Stimulated activated CD4-positive, alpha-beta T cell treated with anti-CD3 and anti-CD28 coated beads, Interleukin-15, amount 100 ng/mL, for 24 hours (primary cell): ENCODE data around the gene HSPB7.
"Not testable (repeated sequence)": the region's sequence is repeated elsewhere in the genome, so short reads cannot be mapped to it uniquely, and the experiment has no call there.

Experiments used
- DNase-seq: peaks from one replicate; pipeline ENCODE4 v3.0.0-alpha.2; 2020

HSPB7 gene

DNA sequence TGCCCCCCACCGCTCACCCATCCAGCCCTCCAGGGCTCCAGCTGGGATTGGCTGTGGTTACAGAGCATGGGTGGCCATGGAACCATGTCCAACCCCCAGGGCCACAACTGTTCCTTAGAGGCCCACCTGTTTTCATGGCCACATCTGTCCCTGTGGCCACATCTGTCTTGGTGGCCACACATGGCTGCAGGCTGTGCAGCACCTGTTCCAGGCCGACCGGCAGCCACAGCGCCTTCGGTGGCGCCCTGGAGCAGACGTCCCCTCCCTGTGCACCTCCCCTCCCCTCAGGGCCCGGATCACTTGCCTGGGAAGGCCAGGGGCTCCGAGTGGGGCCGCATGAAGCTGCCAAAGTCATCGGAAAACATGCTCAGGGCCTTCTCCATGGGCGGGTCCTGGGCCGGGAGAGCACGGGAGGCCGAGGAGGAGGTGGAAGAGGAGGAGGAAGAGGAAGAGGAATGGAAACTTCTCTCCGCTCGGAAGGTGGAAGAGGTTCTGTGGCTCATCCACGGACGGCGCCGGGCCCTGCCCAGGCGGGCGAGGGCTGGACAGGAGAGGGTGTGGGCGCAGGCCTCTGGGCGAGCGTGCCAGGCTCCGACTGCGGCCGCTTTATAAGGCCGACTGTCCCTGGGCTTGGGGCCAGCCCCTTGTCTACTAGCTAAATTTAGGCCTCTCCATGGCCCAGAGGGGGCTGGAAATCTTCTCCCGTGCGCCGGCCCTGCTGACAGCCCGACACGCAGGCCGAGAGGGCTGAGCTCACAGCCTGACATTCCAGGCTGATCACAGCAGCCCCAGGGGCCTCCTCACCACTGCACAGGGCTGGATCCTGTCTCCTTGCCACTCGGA lies at the start of gene HSPB7:
HSPB7 (minus strand) TSS at position 583 of the 843 bp plus-strand sequence; CDS start at position 503, 80 bp downstream.
- DNase-seq, result no peak

DNA sequence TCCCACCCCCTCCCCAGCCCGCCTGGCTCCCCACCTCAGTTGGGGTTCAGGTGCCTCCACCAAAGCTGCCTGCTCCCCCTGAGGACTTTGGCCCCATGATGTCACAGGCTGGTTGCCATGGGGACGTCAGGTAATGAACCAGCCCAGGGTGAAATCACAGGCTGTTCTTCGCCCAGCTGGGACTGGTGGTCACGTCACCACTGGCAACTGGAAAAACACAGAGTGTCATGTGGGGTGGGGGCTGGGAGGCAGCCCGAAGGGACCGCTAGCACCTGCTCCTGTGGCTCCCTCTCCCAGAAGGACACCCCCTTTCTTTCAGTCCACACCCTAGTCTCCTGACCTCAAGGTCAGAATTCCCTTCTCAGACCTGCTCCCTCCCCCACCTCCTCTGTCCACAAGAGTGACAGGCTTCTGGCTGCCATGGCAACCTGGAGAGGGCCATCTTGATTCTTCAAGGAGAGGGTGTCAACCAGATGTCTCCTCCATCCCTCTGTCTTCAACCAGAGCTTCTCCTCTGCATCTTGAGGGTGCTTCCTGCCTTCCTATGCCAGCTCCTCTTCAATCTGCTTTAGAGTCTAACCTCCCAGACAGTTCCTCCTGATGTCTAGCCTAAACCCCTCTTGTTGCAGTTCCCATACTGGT lies 49.4 kb upstream of the HSPB7 start:
- DNase-seq, result no peak

DNA sequence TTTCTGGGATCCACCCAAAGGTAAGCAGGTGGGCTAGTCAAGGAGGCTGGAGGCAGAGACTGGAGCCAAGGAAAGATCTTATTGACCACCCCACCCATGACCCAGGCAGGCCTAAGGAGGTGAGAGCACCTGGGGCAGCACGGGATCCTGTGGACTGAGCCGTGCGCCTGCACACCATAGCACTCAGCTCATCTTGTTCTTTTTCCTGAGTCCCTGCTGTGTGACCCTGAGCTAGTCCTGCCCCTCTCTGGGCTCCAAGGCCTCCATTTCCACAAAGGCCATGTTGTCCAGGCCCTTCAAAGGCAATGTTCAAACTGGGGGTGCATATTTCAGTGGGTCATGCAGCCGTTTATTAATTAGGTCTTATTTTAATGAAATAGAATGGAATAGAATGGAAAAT lies 48.4 kb upstream of the HSPB7 start:
- no peak for DNase-seq

DNA sequence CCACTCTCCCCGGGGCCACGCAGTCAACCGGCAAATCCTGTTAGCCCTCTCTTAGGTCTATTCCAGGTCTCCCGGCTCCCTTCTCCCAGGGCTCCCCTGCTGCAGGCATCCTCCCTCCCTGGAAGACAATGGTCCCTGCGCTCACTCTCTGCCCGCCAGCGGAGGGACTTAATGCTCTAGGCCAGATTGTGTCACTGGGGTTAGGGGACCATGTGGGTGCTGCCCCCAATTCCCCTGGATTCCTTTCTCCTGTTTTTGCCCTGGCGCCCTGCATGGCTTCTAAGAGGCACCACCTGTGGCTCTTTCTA lies 47.4 kb upstream of the HSPB7 start:
- DNase-seq, result no peak

DNA sequence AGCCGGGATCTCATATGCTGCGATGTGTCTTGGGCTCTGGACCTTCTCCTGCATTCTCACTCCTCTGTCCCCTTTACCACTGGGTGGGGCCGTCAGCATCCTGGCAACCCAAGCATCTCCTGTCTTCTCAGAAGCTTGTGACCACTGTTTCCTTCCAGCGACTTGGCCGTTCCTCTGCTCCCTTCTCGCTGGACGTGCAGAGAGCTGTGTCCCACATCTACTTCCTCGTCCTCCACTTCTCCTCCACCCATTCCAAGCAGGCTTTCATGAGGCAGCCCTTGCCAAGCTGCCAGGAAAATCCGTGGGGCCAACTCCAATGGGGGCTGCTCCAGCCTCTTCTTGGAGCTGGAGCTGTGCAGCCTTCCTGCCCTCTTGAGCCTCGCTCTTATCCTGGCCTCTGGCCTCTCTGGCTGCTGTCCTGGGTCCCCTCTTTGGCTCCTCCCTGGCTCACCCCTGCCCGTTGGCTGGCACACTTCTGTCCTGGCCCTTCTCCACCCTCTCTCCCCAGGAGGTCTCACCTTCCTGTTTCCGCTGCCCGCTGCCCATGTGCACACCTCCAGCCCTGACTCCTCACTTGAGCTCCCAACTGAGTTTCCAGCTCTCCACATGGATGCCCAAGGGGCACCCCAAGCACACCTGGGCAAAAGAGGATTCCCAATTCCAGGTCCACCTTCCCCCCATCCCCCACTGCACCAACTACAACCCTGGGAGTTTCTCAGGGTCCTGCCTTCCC lies 46.9 kb upstream of the HSPB7 start:
- no peak for DNase-seq

DNA sequence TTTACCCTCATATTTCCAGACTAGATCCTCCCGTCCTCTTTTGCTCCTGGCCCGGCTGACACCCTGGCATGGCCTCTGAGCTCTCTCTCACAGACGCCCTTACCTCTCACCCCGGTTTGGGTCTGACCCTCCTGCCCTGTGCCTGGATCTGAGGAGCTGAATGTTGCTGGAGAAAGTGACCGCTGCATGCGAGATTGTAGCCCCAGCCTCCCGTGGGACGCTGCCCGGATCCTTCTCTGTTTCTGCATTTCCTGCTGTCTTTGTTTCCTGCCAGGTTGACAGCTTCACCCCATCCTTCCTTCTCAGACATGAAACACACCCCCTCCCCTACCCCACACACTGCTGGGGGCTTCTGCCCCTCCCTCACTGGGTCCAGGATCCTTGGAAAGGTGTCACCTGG lies 46.1 kb upstream of the HSPB7 start:
- DNase-seq, result no peak

DNA sequence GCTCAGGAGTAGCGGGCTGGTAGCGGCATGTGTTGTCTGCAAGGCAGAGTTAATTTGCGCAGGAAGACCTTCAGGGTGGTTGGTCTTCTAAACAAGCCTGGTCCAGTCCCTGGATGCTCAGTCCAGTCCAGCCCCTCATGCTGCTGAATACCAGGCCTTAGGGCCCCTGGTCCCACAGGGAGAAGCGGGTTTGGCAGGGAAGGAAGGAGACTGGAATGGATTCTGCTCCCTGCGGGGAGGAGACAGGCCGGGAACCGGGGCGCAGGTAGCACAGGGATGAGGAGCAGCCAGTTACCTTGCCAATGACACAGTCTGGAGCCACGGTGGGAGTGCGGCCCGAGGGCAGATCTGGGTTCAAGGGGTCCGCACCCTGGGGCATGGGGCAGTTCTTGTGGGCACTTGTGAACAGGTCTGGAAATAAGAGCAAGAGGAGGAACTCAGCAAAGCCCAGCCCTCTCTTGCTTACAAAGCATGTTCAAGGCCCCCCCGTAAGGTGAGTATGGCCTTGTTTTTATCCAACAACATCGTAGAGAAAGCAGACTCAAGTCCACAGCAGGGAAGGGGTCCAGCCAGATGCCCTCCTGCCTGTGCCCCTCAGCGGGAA lies 45.5 kb upstream of the HSPB7 start:
- no peak for DNase-seq

DNA sequence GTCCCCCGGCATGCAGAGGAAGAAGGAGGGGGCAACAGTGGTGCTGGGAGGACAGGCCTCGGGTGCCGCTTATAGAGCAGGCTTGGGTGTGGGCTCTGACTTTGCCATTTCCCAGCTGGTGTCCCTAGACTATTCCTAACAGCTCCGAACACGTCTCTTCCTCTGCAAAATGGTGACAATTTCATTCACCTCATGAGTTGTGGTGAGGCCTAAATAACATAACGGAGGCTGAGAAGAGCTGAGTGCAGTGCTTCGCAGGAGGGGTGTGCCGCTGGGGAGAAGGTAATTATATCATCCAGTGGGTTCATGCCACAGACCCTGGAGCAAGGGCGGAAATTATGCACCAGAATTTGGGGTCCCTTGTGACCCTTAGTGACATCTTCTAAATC lies 44.8 kb upstream of the HSPB7 start:
- not testable (repeated sequence) for DNase-seq

DNA sequence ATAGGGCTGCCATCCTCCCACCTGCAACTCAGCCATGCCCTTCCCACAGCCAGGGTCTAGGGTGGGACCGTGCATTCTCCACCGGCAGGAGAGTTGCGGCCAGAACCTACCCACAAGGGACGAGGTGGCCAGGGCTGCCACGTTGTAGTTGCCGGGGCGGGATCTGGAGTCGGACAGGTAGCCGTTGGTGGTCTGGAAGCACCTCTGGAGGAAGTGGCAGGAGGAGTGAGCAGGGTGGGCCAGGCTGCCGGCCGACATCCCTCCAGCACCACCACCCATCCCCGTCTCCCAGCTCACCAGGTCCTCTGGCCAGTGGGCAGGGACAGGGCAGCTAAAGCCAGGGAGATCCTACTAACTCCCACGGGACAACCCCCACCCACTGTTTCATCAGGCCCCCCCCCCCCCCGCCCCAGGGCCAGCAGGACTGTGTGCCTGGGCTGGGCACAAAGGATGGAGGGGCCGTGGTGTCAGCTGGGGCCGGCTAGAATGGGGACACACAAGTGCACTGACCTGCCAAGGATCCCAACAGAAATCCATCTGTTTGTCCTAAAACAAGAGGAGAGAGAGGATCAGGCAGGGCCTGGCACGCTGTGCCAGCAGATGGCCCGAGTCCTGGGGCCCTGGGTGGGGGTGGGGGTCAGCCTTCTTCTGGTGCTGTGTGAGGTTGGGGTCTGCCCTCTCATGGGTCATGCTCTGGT lies 44.3 kb upstream of the HSPB7 start:
- not testable (repeated sequence) for DNase-seq

DNA sequence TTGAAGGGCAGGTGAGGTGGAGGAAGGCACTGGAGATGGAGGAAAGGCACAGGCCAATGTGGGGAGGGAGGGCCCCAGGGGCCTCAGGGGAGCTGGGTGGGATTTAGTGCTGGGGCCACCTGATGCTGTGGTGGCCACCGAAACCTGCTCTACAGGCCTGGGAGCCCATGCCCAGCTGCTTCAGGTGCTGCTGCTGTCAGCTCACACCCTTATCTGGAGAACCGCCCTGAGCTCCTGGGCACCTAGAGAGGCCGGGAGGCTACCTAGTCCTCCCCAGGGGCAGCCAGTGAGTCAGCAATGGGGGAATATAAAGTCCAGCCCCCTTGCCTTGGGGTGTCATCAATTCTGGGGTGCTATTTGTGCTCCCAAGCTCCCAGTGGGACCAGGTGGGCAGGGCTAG lies 43.4 kb upstream of the HSPB7 start:
- DNase-seq, result no peak

DNA sequence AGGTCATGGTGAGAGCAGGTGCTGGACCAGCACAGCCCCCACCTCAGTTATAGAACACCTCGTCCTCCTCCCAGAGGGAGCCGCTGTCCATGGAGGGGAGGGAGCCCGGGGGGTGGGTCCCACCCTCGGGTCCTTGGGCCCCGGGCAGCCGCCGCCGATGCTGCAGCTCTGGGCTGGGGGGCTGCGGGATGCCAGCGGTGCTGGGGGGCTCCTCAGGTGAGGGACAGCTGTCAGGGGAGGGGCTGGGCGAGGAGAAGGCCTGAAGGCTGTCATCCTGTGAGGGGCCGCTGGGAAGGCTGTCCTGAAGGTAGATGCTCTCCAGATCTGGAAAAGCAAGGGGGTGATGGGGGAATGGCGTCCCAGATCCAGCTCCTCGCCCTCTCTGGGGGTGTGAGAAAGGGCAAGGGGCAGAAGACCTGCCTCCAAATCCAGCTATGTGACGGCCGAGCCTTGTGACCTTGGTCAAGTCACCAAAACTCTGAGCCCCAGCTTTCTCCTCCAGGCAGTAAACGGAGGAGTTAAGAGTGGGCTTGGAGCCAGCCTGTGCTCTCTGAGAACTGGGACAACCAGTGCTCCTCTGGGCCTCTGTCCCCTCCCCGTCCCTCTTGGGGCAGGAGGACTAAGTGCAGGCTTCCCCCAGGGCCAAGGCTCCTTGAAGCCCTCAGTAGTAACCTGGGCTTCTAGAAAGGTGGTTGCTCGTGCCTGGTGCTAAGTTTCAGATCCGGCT lies 40.7 kb upstream of the HSPB7 start:
- DNase-seq, result not testable (repeated sequence)

DNA sequence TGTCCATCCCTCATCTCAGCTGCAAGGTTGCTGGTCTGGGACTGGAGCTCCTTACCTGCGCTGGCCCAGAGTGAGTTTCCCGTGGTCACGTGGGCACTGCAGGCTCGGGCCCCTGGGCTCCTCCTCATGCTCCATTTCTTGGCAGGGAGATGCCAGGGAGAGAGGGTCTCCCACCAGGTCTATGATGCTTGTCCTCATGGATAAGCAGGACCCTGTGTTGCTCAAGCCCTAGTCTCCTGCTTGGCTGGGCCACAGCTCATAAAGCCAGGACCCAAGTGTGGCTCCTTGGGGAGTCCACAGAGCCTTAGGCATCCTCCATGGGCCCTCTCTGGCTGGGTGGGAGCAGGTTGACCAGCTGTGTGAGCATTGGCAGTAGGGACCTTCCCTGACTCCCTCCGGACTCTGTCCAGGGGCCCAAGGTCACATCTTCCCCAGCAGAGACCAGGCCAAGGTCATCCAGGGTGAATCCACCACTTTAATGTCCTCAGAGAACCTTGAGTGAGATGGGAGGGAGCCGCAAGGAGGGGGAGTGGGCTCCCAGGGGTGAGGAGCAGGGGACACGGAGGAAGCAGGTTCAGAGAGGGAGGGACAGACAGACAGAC lies 39.6 kb upstream of the HSPB7 start:
- not testable (repeated sequence) for DNase-seq

DNA sequence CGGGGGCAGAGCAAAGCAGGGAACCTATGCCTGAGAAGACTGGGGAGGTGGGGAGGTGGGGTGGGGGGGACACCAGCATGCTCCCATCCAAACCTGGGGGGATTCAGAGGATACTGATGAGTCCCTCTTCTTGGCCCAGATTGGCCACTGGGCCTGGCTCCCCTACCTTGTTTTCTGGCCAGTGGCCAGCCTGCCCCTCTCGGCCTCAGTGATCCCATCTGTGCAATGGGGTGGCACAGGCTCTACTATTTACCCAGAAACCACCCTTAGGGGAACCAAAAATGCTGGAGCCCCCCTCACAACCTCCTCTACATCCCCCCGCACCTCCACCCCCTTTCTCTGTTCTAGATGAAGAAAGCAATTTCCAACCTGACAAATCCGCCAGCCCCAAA lies 38.7 kb upstream of the HSPB7 start:
- not testable (repeated sequence) for DNase-seq

DNA sequence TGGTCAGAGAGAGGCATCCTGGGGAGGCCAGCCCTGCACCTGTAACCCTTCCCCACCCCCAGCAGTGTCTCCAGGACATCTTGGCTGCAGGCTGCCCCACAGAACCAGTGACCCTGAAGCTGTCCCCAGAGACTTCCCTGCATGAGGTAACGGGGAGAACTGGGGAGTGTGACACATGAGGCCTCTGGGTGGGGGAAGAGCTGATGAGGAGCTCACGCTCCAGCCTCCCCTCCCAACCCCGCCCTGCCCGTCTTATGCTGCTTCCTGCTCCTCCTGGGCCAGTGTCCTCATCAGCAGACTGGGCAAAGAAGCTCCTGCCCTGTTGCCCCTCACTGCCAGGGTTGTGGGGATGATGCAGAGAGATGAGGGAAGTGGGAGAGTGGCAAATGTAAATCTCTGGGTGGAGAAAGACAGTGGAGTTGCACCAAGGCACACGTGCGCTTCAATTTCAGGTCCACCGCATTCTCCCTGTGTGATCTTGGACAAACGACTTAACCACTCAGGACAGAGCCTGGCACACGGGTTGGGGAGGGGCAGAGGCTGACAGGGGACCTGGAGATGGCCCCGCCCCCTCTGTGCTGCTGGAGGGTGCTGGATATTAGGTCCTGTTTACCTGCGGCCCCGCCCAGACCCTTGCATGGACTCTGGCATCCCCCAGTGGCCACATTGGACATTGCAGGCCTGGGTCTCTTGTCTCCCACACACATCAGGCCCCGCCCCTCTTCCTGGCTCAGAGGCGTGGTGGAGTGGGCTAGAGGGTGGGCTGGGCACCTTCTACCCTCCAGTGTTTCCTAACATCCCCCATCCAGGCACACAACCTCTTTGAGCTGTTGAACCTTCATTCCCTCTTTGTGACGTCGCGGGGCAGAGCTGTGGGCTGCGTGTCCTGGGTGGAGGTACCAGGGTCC lies 38.0 kb upstream of the HSPB7 start:
- DNase-seq, result peak; percentile 93

DNA sequence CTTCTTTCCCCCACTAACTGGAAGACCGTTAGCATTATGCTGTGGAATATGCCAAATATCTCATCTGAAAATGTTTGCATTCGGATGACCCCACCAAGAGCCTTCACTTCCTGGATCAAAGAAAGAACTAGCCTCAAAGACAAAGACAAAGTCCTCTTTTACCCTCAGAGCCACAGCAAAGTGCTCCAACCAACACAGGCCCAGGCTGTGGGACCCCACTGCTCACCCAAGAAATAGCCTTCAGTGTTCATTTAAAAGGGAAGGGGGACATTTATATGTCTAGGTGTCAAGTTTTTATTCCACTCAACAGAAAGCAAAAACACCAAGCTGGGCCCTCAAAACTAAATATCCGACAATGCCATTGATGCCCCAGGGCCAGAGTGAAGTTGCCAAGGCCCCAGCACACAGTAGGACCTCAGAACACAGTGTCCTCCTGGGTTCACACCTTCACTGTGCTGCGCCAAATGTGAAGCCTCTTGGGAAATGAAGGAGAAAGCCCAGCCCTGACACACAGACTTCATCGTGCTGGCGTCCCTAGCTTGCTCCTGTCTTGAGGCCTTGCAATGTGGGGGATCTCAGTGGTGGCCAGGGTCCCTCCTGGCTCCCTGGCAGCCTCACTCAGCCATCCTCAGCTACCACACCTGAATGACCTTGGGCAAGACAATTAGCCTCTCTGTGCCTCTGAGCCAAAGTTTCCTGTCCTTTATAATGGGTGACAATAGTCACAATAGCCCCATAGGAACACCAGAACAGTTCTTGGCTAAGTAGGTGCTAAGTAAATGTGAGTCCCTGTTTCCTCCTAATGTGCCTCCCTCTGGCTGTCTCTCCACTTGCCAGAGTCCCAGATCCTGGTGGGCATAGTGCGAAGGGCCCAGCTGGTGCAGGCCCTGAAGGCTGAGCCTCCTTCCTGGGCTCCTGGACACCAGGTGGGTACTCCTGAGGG lies 37.0 kb upstream of the HSPB7 start:
- DNase-seq, result no peak

DNA sequence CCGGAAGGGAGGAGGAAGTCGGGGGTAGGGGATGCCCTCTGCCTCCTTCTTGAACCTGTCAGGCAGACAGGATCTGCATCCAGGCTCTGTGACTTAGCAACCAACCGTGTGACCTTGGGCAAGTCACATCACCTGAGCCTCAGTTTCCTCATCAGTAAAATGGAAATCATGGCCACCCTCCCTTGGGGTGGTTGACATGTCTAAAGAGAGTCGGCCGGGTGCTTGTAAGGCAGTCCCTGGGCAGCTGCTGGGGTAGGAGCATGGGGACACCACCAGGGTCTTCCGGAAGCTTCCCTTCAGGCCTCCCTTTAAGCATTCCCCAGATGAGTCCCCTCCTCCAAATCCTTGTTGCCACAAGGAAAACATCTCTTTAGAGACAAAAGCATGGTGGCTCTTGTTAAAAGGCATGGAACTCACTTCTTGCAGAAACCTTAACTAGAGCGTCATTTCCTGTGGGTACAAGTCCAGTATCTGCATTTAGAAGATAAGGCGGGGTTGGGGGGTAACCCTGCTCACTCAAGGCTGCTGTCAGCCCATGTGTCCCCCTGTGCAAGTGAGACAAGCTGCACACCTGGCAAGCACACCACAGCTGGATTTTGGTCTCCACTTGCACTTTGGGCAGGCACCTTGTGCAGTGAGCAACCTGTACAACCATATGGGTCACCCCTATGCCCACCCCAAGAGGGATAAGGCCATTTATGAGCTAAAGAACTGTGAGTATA lies 36.1 kb upstream of the HSPB7 start:
- DNase-seq, result no peak

DNA sequence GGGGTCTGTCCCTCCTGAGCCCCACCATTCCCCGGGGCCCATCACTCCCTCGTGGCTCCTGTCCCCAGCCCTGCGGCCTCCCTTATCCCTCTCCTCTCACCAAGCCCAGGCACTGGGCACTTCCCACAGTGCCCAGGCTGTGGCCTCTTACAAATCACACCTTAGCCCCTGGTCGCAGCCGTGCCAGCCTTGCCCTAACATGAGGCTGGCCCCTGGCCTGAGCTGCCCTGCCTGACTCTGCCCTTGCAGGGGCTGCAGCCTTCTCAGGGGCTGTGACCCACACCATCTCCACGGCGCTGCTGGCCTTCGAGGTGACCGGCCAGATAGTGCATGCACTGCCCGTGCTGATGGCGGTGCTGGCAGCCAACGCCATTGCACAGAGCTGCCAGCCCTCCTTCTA lies 34.1 kb upstream of the HSPB7 start:
- not testable (repeated sequence) for DNase-seq

DNA sequence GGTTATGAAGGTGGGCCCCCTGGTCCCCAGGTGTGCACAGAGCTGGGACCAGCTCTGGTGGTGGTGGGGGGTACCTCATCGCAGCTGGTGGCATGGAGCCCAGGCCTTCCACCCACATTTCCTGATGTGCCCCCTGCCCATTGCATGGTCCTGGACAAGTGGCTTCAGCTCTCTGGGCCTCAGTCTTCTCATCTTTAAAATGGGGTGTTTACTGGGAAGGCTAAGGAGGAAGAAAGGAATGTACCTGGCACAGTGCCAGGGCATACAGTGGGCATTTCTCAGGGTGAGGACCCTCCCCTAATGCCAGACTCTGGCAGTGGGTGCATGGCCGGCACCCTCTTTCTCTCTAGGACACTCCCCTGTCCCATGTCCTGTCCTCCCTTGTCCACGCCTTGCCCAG lies 33.2 kb upstream of the HSPB7 start:
- DNase-seq, result no peak

DNA sequence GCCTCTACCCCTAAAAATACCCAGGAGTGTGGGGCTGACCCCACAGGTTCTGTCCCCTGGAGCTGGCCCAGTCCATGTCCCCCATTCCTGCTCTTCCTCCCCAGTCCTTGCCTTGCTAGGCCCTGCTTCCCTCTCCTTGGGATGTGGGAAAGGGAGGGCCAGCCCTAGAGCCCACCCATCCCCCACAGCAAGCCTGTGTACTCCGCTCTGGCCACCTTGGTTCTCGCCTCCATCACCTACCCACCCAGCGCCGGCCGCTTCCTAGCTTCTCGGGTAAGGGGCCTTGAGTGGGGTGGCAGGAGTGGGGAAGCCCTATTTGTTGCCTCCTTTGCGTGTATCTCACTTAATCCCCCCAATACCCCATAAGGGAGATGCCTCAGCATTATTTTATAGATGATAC lies 32.5 kb upstream of the HSPB7 start:
- DNase-seq, result no peak
